Activated naive CD4-positive, alpha-beta T cell treated with Interleukin-2 at 50 U/mL for 16 hours (primary cell): ENCODE measurements around the gene KCND2.

Experiments used
- DNase-seq: peaks from one replicate; pipeline ENCODE4 v3.0.0-alpha.2; 2020

Gene KCND2

GRCh38 chr7:120311028-120311788 lies 38.2 kb downstream of the KCND2 start:
- no peak for DNase-seq

GRCh38 chr7:120320218-120320961 lies 47.4 kb downstream of the KCND2 start:
- DNase-seq, result no peak

GRCh38 chr7:120327054-120327453 lies 54.1 kb downstream of the KCND2 start:
- no peak for DNase-seq

GRCh38 chr7:120332433-120332832 lies 59.5 kb downstream of the KCND2 start:
- DNase-seq, result no peak

- DNase-seq, result no peak
These were observed 61.5 kb downstream of the KCND2 start for GRCh38 chr7:120334475-120334874.

- DNase-seq, result no peak
These were observed 64.4 kb downstream of the KCND2 start for GRCh38 chr7:120337308-120337907.

- no peak for DNase-seq
These were observed 71.3 kb downstream of the KCND2 start for GRCh38 chr7:120344276-120344675.

- DNase-seq, result no peak
These were observed 80.2 kb downstream of the KCND2 start for GRCh38 chr7:120353171-120353570.

- DNase-seq, result no peak
These were observed 87.9 kb downstream of the KCND2 start for GRCh38 chr7:120360918-120361317.

GRCh38 chr7:120363414-120363813 lies 90.4 kb downstream of the KCND2 start:
- no peak for DNase-seq

GRCh38 chr7:120370954-120371353 lies 98.0 kb downstream of the KCND2 start:
- no peak for DNase-seq

GRCh38 chr7:120373174-120373573 lies 100.2 kb downstream of the KCND2 start:
- no peak for DNase-seq

GRCh38 chr7:120394595-120394994 lies 121.6 kb downstream of the KCND2 start:
- DNase-seq, result no peak

GRCh38 chr7:120395526-120396019 lies 122.6 kb downstream of the KCND2 start:
- DNase-seq, result no peak

GRCh38 chr7:120398284-120399000 lies 125.5 kb downstream of the KCND2 start:
- DNase-seq, result no peak

- no peak for DNase-seq
These were observed 128.0 kb downstream of the KCND2 start for GRCh38 chr7:120400806-120401455.

GRCh38 chr7:120402079-120402767 lies 129.2 kb downstream of the KCND2 start:
- DNase-seq, result no peak

- DNase-seq, result no peak
These were observed 129.8 kb downstream of the KCND2 start for GRCh38 chr7:120402801-120403200.

- DNase-seq, result no peak
These were observed 131.1 kb downstream of the KCND2 start for GRCh38 chr7:120404042-120404441.

- DNase-seq, result no peak
These were observed 132.7 kb downstream of the KCND2 start for GRCh38 chr7:120405652-120406051.

- DNase-seq, result no peak
These were observed 134.0 kb downstream of the KCND2 start for GRCh38 chr7:120407010-120407409.
